ENCODE measurements around the gene ADA.

Gene ADA

DNA sequence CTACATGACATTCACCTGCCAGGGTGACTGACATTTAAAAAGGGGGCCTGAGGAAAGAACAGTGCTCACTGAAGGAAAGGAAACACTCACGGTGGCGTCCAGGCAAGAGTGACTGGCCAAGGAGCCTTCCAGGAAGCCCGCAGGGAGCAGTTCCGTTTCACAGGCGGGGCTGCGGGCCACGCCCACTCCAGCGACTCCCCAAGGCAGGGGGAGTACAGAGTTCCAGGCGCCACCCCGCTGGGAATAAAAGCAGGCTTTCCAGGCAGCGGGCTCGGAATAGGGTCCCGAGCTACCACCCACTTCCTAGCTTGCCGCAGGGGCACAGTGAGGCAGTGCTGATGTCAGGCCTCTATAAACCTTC, 34.9 kb downstream of the ADA start:
- Histone ChIP-seq H3K27ac (ENCODE audit: low read length) (no peak overlapping the region), H3K36me3 (replicated peaks; ENCODE audit: insufficient read depth, low read length) (peaks cover 23% of the 10 kb centered on the region), H4K20me1 (ENCODE audit: insufficient read depth, low read length) (no peaks in the 10 kb centered on the region), H3K9me3 (replicated peaks; ENCODE audit: insufficient read depth, low read length) (no peaks in the 10 kb centered on the region), H3K9me2 (replicated peaks; ENCODE audit: insufficient read depth, low read length) (no peaks in the 10 kb centered on the region), H3K27me3 (replicated peaks; ENCODE audit: insufficient read depth, low read length) (no peaks in the 10 kb centered on the region), H3K79me2 (ENCODE audit: low read length) (no peaks in the 10 kb centered on the region), H2AFZ (ENCODE audit: low read length) (no peak overlapping the region), H3K4me2 (ENCODE audit: low read depth, low read length) (no peak overlapping the region), H3K9ac (ENCODE audit: low read length) (no peak overlapping the region), H3F3A (ENCODE audit: insufficient read depth, low read length) (0 out of 2 replicates have a peak, but pooled peaks cover 4% of the 10 kb centered on the region), H3K4me3 (ENCODE audit: low read length) (no peak overlapping the region), H3K4me1 (ENCODE audit: low read length) (no peaks in the 10 kb centered on the region)
- no peak for DNase-seq
- TF ChIP-seq EZH2 (optimal IDR thresholded peaks at IDR 0.05; ENCODE audit: low read depth, low read length) (no peak), EZH2phosphoT487 (IDR thresholded peaks at IDR 0.05; ENCODE audit: low read length) (no peak)
- TF ChIP-seq, protein P1, sequence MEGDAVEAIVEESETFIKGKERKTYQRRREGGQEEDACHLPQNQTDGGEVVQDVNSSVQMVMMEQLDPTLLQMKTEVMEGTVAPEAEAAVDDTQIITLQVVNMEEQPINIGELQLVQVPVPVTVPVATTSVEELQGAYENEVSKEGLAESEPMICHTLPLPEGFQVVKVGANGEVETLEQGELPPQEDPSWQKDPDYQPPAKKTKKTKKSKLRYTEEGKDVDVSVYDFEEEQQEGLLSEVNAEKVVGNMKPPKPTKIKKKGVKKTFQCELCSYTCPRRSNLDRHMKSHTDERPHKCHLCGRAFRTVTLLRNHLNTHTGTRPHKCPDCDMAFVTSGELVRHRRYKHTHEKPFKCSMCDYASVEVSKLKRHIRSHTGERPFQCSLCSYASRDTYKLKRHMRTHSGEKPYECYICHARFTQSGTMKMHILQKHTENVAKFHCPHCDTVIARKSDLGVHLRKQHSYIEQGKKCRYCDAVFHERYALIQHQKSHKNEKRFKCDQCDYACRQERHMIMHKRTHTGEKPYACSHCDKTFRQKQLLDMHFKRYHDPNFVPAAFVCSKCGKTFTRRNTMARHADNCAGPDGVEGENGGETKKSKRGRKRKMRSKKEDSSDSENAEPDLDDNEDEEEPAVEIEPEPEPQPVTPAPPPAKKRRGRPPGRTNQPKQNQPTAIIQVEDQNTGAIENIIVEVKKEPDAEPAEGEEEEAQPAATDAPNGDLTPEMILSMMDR (IDR thresholded peaks at IDR 0.05; ENCODE audit: low read length): no peak

DNA sequence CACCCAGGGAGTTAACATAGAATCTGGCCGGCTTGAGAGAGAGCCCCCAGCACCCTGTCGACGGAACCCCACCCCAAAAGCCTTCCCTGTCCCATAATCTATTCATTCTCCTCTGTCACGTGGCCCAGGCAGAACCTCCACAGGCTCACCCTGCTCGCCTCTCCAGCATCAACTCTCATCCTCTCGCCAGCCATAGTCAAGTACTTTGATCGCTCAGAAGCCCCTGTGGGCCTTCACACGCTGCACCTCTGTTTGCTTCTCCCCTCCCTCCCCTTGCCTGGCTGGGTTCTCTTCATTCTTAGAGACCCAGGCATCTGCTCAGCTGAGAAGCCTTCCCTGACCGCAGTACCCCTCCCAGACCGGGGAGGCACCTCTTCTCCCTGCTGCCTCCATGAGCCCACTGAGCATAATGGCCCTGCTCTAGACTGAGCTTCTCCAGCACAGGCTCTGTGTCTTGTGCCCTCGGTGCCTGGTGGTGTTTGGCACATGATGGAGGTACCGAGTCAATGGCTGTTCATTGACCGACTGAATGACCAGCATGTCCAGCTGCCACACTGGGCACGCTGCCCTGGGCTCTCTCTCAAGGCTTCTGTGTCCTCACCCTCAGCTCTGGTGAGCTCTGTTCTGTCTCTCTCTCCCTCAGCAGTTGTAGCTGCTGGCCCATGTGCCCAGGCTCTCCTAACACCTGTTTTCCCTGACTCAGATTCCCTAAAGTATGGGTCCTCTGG, 35.5 kb downstream of the ADA start:
- H3K4me2 ChIP-seq (ENCODE audit: low read depth, low read length): no peak overlapping the region
- no peaks in the 10 kb centered on the region for H3K27me3 ChIP-seq (replicated peaks; ENCODE audit: insufficient read depth, low read length)
- H3K4me1 ChIP-seq (ENCODE audit: low read length): peaks cover 3% of the 10 kb centered on the region; the same call in 1 of the 2 replicates
- peaks cover 8% of the 10 kb centered on the region for H3F3A ChIP-seq (ENCODE audit: insufficient read depth, low read length)
- peaks cover 23% of the 10 kb centered on the region for H3K36me3 ChIP-seq (replicated peaks; ENCODE audit: insufficient read depth, low read length)
- no peaks in the 10 kb centered on the region for H3K79me2 ChIP-seq (ENCODE audit: low read length)
- no peak overlapping the region for H3K27ac ChIP-seq (ENCODE audit: low read length)
- no peaks in the 10 kb centered on the region for H3K9me2 ChIP-seq (replicated peaks; ENCODE audit: insufficient read depth, low read length)
- DNase-seq: no peak
- H4K20me1 ChIP-seq (ENCODE audit: insufficient read depth, low read length): no peaks in the 10 kb centered on the region
- no peak overlapping the region for H3K4me3 ChIP-seq (ENCODE audit: low read length)
- no peaks in the 10 kb centered on the region for H3K9me3 ChIP-seq (replicated peaks; ENCODE audit: insufficient read depth, low read length)
- H3K9ac ChIP-seq (ENCODE audit: low read length): no peak overlapping the region
- no peak overlapping the region for H2AFZ ChIP-seq (ENCODE audit: low read length)
- TF ChIP-seq, protein P1 (IDR thresholded peaks at IDR 0.05; ENCODE audit: low read length): no peak
- TF ChIP-seq EZH2 (optimal IDR thresholded peaks at IDR 0.05; ENCODE audit: low read depth, low read length) (no peak), EZH2phosphoT487 (IDR thresholded peaks at IDR 0.05; ENCODE audit: low read length) (no peak)

DNA sequence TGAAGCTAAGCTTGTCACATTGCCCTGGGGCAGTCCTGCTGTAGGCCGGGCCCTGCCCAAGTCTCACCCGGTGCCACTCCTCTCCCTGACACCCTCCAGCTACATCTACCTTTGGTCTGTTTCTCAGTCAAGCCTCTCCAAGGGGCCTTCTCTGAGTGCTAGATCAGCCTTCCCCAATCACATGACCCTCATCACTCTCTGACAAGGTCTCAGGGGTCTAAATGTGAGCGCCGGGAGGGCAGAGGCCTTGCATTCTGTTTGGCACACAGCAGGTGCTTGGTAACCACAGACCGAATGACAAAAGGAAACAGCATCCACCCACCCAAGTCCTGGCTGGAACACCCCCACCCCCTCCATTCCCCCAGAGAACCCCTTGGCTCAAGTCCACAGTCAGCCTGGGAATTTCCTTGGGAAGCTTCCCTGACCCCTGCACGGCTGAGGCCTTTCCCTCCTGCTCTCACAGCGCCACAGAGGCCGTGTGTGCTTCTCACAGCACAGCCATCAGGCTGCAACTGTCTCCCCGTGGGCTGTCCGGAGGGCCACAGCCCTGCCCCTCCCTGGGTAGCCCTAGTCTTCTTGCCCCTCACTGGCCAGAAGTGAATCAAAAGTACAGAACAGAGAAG, 36.2 kb downstream of the ADA start:
- H3K9me3 ChIP-seq (replicated peaks; ENCODE audit: insufficient read depth, low read length): no peaks in the 10 kb centered on the region
- H3K9ac ChIP-seq (ENCODE audit: low read length): no peak overlapping the region
- peaks cover 15% of the 10 kb centered on the region for H3F3A ChIP-seq (ENCODE audit: insufficient read depth, low read length)
- H3K4me3 ChIP-seq (ENCODE audit: low read length): no peak overlapping the region
- H3K79me2 ChIP-seq (ENCODE audit: low read length): no peaks in the 10 kb centered on the region
- no peak for DNase-seq
- H3K9me2 ChIP-seq (replicated peaks; ENCODE audit: insufficient read depth, low read length): no peaks in the 10 kb centered on the region
- H3K27ac ChIP-seq (ENCODE audit: low read length): no peak overlapping the region
- no peaks in the 10 kb centered on the region for H4K20me1 ChIP-seq (ENCODE audit: insufficient read depth, low read length)
- H3K27me3 ChIP-seq (replicated peaks; ENCODE audit: insufficient read depth, low read length): no peaks in the 10 kb centered on the region
- H3K36me3 ChIP-seq (replicated peaks; ENCODE audit: insufficient read depth, low read length): peaks cover 18% of the 10 kb centered on the region
- no peak for TF ChIP-seq EZH2 (optimal IDR thresholded peaks at IDR 0.05; ENCODE audit: low read depth, low read length)
- TF ChIP-seq, protein P1 (IDR thresholded peaks at IDR 0.05; ENCODE audit: low read length): no peak
- TF ChIP-seq EZH2phosphoT487 (IDR thresholded peaks at IDR 0.05; ENCODE audit: low read length): no peak
- H2AFZ ChIP-seq (ENCODE audit: low read length): no peak overlapping the region
- no peak overlapping the region for H3K4me2 ChIP-seq (ENCODE audit: low read depth, low read length)
- peaks cover 11% of the 10 kb centered on the region; the same call in 1 of the 2 replicates for H3K4me1 ChIP-seq (ENCODE audit: low read length)
